GM21529 (cell line): ENCODE results near the gene ZNF598.
"Not testable (repeated sequence)": the region's sequence is repeated elsewhere in the genome, so short reads cannot be mapped to it uniquely, and the experiment has no call there.

ENCODE experiments used
- ATAC-seq: cut with Tn5 transposase; IDR thresholded peaks from one replicate; pipeline ENCODE4 v1.9.1; 2021; ENCODE audit not compliant: unreplicated experiment

The ZNF598 gene

GRCh38 chr16:1977875-1978268 lies 31.7 kb downstream of the ZNF598 start:
- no peak for ATAC-seq

GRCh38 chr16:1976951-1977874 lies 32.4 kb downstream of the ZNF598 start:
- no peak for ATAC-seq

GRCh38 chr16:1976216-1976520 lies 33.5 kb downstream of the ZNF598 start:
- ATAC-seq, result no peak

GRCh38 chr16:1975432-1976215 lies 34.0 kb downstream of the ZNF598 start:
- ATAC-seq, result no peak

DNA sequence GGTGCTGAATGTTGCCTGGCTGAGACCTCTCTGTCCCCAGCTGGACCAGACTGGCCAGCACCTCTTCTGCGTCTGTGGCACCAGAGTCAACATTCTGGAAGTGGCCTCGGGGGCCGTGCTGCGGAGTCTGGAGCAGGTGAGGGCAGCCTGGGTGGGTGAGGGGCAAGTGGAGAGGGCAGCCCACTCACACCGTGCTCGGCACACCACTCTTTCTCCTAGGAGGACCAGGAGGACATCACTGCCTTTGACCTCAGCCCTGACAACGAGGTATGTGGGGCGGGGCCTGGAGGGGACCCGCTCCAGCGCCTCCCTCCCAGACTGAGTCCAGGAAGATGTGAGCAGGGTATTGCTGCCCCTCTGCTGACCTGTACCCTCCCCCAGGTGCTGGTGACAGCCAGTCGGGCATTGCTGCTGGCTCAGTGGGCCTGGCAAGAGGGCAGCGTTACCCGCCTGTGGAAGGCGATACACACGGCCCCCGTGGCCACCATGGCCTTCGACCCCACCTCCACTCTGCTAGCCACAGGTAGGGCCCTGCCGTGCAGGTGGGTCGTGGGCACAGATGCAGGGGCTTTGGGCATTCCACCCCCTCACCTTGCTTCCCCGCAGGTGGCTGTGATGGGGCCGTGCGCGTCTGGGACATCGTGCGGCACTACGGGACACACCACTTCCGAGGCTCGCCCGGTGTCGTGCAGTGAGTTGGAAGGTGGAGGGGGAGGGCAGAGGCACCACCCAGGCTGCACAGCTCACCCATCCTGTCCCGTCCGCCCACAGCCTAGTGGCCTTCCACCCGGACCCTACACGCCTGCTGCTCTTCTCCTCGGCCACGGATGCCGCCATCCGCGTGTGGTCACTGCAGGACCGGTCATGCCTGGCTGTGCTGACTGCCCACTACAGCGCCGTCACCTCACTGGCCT lies 35.2 kb downstream of the ZNF598 start:
- ATAC-seq, result no peak

DNA sequence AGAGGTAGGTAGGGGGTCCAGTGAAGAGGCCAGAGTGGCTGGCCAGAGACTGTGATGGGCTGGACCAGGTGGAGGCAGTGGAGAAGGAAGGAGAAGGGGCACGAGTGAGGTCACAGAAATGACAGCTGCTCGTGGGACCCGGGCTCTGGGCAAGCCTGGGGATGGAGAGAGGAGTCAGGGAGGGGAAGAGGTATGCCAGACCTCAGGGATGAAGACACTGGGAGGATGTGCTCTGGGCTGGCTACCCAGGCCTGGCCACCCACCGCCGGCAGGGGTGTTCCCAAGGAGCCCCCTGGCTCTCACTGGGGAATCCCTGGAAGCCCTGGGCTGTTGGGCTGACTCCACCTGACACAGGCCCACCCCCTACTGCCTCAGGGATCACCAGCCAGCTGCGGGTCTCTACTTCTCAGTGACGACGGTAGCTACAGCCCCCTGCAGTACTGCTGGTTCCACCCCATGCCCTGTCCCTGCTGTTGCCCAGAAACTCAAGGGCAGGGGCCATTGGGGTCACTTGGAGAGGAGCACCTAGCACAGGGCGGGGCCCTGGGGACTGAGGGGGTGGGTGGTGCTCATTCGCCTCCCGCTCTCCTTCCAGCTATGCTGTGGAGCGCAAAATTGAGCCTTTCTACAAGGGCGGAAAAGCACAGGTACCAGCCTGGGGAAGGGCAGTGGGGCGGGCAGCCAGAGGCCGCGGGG lies 36.0 kb downstream of the ZNF598 start:
- no peak for ATAC-seq

- no peak for ATAC-seq
Measured at GRCh38 chr16:1972490-1972877, 37.1 kb downstream of the ZNF598 start.

- ATAC-seq, result peak; percentile 76
Measured at GRCh38 chr16:1971796-1972489, 37.7 kb downstream of the ZNF598 start, which contains the start of gene TBL3. TBL3 (plus strand) TSS chr16:1972053; CDS start chr16:1972165, 112 bp downstream.

- ATAC-seq, result no peak
Measured at GRCh38 chr16:1968146-1968953, 41.3 kb downstream of the ZNF598 start.

DNA sequence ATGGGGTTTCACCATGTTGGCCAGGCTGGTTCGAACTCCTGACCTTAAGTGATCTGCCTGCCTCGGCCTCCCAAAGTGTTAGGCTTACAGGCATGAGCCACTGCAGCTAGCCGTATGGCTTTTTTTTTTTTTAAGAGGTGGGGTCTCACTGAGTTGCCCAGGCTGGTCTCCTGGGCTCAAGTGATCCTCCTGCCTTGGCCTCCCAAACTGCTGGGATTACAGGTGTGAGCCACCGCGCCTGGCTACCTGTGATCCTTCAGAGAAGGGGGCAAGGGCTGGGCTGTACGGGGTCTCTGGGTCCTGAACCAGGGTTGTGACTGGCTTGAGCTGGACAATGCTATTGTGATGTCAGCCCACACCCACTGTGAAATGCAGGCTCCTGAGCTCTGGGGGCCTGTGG lies 43.2 kb downstream of the ZNF598 start, which contains the start of gene RNF151:
Gene RNF151, plus strand, starts transcription at position 397 of the 400 bp plus-strand sequence. CDS start 26 bp downstream, outside the sequence.
- ATAC-seq, result no peak

- no peak for ATAC-seq
Measured at GRCh38 chr16:1965396-1966001, 44.1 kb downstream of the ZNF598 start.

GRCh38 chr16:1964506-1965395 lies 44.9 kb downstream of the ZNF598 start, which contains the start of gene RPS2:
RPS2 (minus strand) TSS chr16:1964826; CDS start chr16:1964625, 201 bp downstream.
- peak; percentile 77 for ATAC-seq

DNA sequence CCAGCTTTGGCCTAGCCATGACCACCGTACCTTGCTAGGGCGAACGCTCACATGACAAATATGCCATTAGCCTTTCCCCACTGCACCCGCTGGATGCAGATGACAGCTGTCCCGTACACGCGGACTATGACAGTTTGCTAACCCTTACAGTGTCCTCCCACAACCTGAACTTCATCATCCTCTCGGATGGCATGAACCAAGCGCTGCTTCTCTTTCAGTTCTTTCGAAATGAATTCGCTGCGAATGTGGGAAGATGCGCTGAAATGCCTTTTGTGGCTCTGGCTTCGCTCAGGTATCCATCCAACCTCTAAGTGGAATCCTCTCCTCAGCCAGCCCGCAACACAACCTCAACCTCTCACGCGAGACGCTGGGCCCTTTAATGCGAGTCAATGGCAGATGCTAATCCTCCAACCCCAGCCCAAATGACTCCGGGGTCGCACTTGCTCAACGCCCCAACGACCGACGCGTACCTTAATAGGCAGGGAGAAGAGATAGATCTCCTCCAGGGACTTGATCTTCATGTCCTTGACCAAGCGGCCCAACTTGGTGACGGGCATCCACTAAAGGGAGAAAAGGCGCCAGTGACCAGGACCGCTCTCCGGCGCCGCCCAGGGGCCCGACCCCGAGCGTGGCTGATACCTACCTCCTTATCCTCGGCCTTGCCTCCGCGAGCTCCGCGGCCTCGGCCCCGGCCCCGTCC lies 45.7 kb downstream of the ZNF598 start:
- no peak for ATAC-seq

- ATAC-seq, result not testable (repeated sequence)
Measured at GRCh38 chr16:1962161-1963153, 47.2 kb downstream of the ZNF598 start.

GRCh38 chr16:1961651-1962067 lies 48.0 kb downstream of the ZNF598 start:
- no peak for ATAC-seq
